ENCODE results near the gene TCFL5. TPM values are rescaled to one million over a fixed set of nuclear protein-coding genes. Genes with fewer than 3 reads are reported as not detected.

The TCFL5 gene
- total RNA-seq, 1 donor from 2014 or later = 12.8 TPM

DNA sequence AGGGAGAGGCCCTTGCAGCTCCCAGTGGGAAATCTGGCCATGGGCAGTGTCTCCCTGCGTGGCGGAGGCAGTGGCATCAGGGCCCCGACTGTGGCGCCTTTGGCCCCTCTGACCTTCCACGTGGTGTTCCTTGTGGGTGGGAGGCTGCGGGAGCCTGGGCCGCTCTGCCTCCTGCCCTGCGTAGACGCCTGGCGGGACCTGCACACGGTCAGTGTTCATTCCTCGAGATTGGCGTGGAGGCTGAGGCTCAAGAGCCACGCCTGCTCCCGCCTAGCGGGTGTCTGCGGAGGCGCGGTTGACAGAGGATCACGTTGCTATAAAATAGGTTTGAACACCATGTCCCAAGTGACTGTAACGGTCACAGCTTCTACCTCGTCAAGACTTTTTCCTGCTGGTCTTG lies 30.8 kb downstream of the TCFL5 start:
- H3K9me3 Mint-ChIP-seq (ENCODE audit: unreplicated experiment) = no peaks in the 10 kb centered on the region
- no peak for DNase-seq (ENCODE audit: extremely low spot score, unreplicated experiment)
- peaks cover 19% of the 10 kb centered on the region for H3K4me1 Mint-ChIP-seq (ENCODE audit: unreplicated experiment)
- H3K4me3 Mint-ChIP-seq (ENCODE audit: unreplicated experiment) = no peak overlapping the region
- TF ChIP-seq, protein P1, sequence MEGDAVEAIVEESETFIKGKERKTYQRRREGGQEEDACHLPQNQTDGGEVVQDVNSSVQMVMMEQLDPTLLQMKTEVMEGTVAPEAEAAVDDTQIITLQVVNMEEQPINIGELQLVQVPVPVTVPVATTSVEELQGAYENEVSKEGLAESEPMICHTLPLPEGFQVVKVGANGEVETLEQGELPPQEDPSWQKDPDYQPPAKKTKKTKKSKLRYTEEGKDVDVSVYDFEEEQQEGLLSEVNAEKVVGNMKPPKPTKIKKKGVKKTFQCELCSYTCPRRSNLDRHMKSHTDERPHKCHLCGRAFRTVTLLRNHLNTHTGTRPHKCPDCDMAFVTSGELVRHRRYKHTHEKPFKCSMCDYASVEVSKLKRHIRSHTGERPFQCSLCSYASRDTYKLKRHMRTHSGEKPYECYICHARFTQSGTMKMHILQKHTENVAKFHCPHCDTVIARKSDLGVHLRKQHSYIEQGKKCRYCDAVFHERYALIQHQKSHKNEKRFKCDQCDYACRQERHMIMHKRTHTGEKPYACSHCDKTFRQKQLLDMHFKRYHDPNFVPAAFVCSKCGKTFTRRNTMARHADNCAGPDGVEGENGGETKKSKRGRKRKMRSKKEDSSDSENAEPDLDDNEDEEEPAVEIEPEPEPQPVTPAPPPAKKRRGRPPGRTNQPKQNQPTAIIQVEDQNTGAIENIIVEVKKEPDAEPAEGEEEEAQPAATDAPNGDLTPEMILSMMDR (IDR thresholded peaks at IDR 0.05) = no peak
- H3K27ac Mint-ChIP-seq (ENCODE audit: unreplicated experiment) = no peak overlapping the region
- H3K27me3 Mint-ChIP-seq (ENCODE audit: unreplicated experiment) = no peaks in the 10 kb centered on the region
- H3K36me3 Mint-ChIP-seq (ENCODE audit: unreplicated experiment) = no peaks in the 10 kb centered on the region

DNA sequence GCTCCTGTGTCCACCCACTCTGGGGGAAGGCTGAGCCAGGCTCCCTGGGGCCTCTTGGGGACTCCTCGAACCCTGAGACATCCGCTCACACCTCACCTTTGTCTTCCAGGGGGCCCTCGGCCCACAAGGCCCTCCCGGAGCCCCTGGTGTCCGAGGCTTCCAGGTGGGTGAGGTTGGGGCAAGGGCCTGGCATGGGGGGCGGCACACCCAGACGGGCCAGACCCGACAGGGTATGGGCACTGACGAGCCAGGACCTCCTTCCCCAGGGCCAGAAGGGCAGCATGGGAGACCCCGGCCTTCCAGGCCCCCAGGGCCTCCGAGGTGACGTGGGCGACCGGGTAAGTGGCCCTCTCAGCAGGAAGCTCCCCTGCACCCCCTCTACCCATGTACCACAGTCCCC lies 31.4 kb downstream of the TCFL5 start:
- Mint-ChIP-seq H3K9me3 (ENCODE audit: unreplicated experiment) (no peaks in the 10 kb centered on the region), H3K4me3 (ENCODE audit: unreplicated experiment) (no peak overlapping the region), H3K27ac (ENCODE audit: unreplicated experiment) (no peak overlapping the region), H3K4me1 (ENCODE audit: unreplicated experiment) (peaks cover 19% of the 10 kb centered on the region), H3K36me3 (ENCODE audit: unreplicated experiment) (no peaks in the 10 kb centered on the region), H3K27me3 (ENCODE audit: unreplicated experiment) (no peaks in the 10 kb centered on the region)
- TF ChIP-seq, protein P1 (IDR thresholded peaks at IDR 0.05) = no peak
- no peak for DNase-seq (ENCODE audit: extremely low spot score, unreplicated experiment)

DNA sequence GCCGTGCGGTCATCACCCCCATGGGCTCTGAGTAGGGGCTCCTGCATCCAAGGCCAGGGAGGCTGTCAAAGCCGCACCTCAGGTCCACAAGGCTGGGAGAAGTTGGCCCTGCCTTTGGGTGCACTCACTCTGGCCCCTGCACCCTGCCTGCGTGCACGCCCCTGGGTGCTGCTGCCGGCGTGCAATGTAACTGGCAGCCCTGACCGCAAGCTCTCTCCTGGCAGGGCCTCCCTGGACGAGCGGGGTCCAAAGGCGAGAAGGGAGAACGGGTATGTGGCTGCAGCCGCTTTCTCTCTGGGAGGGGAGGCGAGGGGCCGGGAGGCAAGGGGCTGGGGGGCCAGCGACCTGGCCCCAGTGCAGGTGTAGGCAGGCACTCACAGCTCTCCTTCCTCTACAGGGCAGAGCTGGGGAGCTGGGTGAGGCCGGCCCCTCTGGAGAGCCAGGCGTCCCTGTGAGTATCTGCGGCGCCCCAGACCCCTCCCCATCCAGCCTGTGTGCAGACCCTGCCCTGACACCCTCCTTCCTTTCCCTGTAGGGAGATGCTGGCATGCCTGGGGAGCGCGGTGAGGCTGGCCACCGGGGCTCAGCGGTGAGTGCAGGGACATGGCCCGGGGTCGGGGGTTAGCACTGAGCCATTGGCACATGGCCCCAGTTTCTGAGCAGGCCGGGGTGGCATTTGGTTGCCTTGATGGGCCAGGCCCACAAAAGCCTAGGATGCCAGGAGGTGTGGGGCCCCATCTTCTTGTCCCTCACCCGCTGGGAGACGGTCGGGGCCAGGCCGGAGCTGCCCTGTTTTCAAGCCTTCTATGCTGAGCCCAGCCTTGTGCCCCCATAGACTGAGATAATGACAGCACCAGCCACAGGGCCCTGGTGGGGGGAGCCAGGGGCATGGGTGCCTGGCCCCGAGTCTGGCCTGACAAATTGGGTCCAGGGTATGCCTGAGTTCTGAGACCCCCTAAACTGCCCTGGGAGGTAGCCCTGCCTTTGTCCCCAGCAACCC lies 32.1 kb downstream of the TCFL5 start:
- H3K27ac Mint-ChIP-seq (ENCODE audit: unreplicated experiment) = no peak overlapping the region
- no peaks in the 10 kb centered on the region for H3K36me3 Mint-ChIP-seq (ENCODE audit: unreplicated experiment)
- H3K27me3 Mint-ChIP-seq (ENCODE audit: unreplicated experiment) = no peaks in the 10 kb centered on the region
- H3K4me1 Mint-ChIP-seq (ENCODE audit: unreplicated experiment) = peaks cover 19% of the 10 kb centered on the region
- TF ChIP-seq, protein P1 (IDR thresholded peaks at IDR 0.05) = no peak
- no peak overlapping the region for H3K4me3 Mint-ChIP-seq (ENCODE audit: unreplicated experiment)
- H3K9me3 Mint-ChIP-seq (ENCODE audit: unreplicated experiment) = no peaks in the 10 kb centered on the region
- DNase-seq (ENCODE audit: extremely low spot score, unreplicated experiment) = no peak

DNA sequence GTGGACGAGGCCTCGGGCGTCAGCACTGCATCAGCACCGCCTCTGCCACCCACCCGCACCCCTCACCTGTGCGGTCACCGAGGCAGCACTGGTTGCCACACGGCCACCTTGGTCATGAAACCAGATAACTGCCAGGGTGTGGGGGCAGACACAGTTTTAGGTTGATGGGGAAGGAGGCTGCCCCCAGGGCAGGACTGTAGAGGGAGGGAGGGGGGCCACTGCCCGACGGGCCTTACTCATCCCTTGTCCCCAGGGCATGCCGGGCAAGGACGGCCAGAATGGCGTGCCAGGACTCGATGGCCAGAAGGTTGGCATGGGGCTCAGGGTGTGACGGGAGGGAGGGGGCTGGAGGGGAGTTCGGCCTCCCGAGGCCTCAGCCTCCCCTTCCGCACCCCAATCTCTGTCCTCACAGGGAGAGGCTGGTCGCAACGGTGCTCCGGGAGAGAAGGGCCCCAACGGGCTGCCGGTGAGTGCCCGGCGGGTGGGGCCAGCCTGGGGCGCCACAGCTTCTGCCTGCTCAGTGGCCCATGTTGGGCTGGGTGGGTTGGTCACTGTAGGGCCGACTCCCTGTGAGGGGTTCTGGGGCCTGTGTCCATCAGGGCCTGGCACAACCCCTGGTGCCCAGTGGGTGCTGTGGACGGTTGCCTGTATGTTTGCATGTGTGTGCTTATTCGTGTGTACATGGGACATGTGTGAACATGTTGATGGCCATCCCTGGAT lies 33.0 kb downstream of the TCFL5 start:
- Mint-ChIP-seq H3K27ac (ENCODE audit: unreplicated experiment) (no peak overlapping the region), H3K9me3 (ENCODE audit: unreplicated experiment) (no peaks in the 10 kb centered on the region), H3K4me1 (ENCODE audit: unreplicated experiment) (peaks cover 21% of the 10 kb centered on the region), H3K27me3 (ENCODE audit: unreplicated experiment) (no peaks in the 10 kb centered on the region), H3K4me3 (ENCODE audit: unreplicated experiment) (no peak overlapping the region), H3K36me3 (ENCODE audit: unreplicated experiment) (no peaks in the 10 kb centered on the region)
- TF ChIP-seq, protein P1 (IDR thresholded peaks at IDR 0.05) = no peak
- no peak for DNase-seq (ENCODE audit: extremely low spot score, unreplicated experiment)

DNA sequence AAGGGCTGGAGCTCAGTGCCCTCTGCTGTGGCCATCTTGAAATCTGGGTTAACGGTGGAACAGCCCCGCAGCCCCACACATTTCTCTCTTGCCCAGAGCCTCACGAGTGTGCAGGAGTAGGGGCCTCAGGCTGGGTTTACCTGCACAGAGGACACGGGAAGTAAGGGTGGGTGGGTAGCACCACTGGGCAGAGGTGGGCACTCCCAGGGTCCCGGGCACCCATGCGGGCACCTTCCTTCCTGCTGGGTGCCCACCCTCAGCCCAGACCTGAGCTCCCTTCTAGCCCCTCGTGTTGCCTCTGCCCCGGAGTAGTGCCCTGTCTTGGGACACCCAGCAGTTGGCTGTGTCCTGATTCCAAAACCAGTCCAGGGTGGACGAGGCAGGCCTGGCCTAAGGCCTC lies 33.6 kb downstream of the TCFL5 start:
- H3K4me1 Mint-ChIP-seq (ENCODE audit: unreplicated experiment) = peaks cover 22% of the 10 kb centered on the region
- H3K9me3 Mint-ChIP-seq (ENCODE audit: unreplicated experiment) = no peaks in the 10 kb centered on the region
- H3K27me3 Mint-ChIP-seq (ENCODE audit: unreplicated experiment) = no peaks in the 10 kb centered on the region
- TF ChIP-seq, protein P1 (IDR thresholded peaks at IDR 0.05) = no peak
- no peak overlapping the region for H3K27ac Mint-ChIP-seq (ENCODE audit: unreplicated experiment)
- DNase-seq (ENCODE audit: extremely low spot score, unreplicated experiment) = no peak
- H3K4me3 Mint-ChIP-seq (ENCODE audit: unreplicated experiment) = no peak overlapping the region
- no peaks in the 10 kb centered on the region for H3K36me3 Mint-ChIP-seq (ENCODE audit: unreplicated experiment)

Measured in osteocyte (in vitro differentiated cells).